ENCODE results near the gene COPS3.

GRCh38 chr17:17258011-17258410 is 23.0 kb downstream of the COPS3 start:
- TF ChIP-seq REST (IDR thresholded peaks at IDR 0.05; ENCODE audit: insufficient read depth in 1 of 2, low read depth in 2 of 2, low read length in 1 of 2) (no peak), POLR2AphosphoS5 (IDR thresholded peaks at IDR 0.05; ENCODE audit: low read depth, low read length) (no peak), SIN3A (IDR thresholded peaks at IDR 0.05; ENCODE audit: borderline replicate concordance, insufficient read depth, low read depth, low read length) (no peak)

All from Panc1 (cell line).